Thymus (tissue), 11 donors: ENCODE results near the gene LRRC42. TPM values are rescaled to one million over a fixed set of nuclear protein-coding genes. Genes with fewer than 3 reads are reported as not detected.
"Not testable (repeated sequence)": the region's sequence is repeated elsewhere in the genome, so short reads cannot be mapped to it uniquely, and the experiment has no call there.

Source experiments
- DNase-seq, 9 donors: peaks; one replicate each; pipeline ENCODE4 v3.0.0-alpha.2; 2013; ENCODE audit warnings: low spot score in 9 of 9, low read depth in 6 of 9, missing footprints in 1 of 9
- H3K27ac ChIP-seq, 2 donors: one replicate each; pipeline ENCODE4 v1.5.1; 2013; ENCODE audit warnings: control low read depth in 1 of 2, low read depth in 1 of 2, low read length in 1 of 2, mild to moderate bottlenecking in 1 of 2, moderate library complexity in 1 of 2
- H3K27me3 ChIP-seq, 2 donors: one replicate each; pipeline ENCODE4 v1.5.1; 2013; ENCODE audit warnings: low read length in 1 of 2; ENCODE audit not compliant: control insufficient read depth in 2 of 2, insufficient read depth in 1 of 2
- H3K36me3 ChIP-seq, 2 donors: one replicate each; pipeline ENCODE4 v1.5.1; 2013; ENCODE audit warnings: low read length in 1 of 2, mild to moderate bottlenecking in 1 of 2, moderate library complexity in 1 of 2; ENCODE audit not compliant: control insufficient read depth in 2 of 2, insufficient read depth in 2 of 2
- H3K4me1 ChIP-seq, 2 donors: one replicate each; pipeline ENCODE4 v1.5.1; 2013; ENCODE audit warnings: low read length in 2 of 2; ENCODE audit not compliant: control insufficient read depth in 2 of 2, insufficient read depth in 2 of 2
- H3K4me3 ChIP-seq, 2 donors: one replicate each; pipeline ENCODE4 v1.5.1; 2013; ENCODE audit warnings: low read length in 2 of 2, control low read depth in 1 of 2, mild to moderate bottlenecking in 1 of 2
- H3K9me3 ChIP-seq, 2 donors: one replicate each; pipeline ENCODE4 v1.5.1; 2013; ENCODE audit warnings: low read length in 1 of 2, mild to moderate bottlenecking in 1 of 2; ENCODE audit not compliant: control insufficient read depth in 2 of 2, insufficient read depth in 1 of 2
- WGBS: extraction: QIAGEN DNeasy Blood & Tissue Kit; methylation state at CpG from one replicate; pipeline ENCODE4 v1.1.7; 2013; 5-methylcytosine and 5-hydroxymethylcytosine counted together
- polyA plus RNA-seq: library from polyadenylated mRNA; stranded (reverse); fragments of 200-250 nt; gene quantifications from one replicate; pipeline ENCODE4 v1.2.3, GENCODE V29; 2013
- total RNA-seq: library from RNA; stranded (reverse); fragments of 120-200 nt; gene quantifications from one replicate; pipeline ENCODE4 v1.2.4, GENCODE V29; 2013
- donor health status: healthy.

LRRC42 gene
- total and polyA plus RNA-seq, 2 donors, result 17.5 to 18.7 TPM

DNA sequence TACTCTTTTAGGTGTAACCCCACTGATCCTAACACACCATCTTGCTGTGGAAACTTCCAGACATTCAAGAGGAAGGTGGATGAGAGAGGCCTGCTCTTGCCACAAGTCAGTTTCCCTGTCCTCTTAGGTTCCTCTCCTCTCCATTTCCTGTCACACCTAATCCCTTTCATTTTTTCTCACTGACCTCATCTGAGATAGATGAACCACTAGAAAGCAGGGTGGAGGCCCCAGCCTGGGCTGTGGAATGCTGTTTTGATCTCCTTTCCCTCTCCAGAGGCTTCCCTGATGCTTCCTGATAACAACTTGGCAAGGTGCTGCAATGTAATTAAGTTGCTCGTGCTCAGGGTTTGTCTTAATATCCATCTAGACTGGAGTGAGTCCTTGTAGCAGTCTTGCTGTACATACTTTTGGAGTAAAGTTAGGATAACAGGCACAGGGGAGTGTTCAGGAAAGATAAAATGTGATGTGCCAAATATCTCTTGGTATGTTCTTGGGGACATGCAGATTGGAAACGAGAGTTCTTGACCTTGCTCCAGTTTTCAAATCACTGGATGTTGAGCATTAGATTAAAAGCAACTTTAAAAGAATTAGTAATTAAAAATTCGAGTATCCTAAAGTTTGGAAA lies 11.2 kb downstream of the LRRC42 start:
- Histone ChIP-seq H3K27ac (peak overlapping the region in 1 of 2 donors; percentile 36), H3K4me3 (no peak overlapping the region), H3K4me1 (no peaks in the 10 kb centered on the region), H3K36me3 (peaks cover 11 to 31% of the 10 kb centered on the region in 2 donors), H3K9me3 (no peaks in the 10 kb centered on the region), H3K27me3 (no peaks in the 10 kb centered on the region)
- DNase-seq, result no peak
- WGBS, result 91% methylated on average over 3 of the region's 3 CpGs

DNA sequence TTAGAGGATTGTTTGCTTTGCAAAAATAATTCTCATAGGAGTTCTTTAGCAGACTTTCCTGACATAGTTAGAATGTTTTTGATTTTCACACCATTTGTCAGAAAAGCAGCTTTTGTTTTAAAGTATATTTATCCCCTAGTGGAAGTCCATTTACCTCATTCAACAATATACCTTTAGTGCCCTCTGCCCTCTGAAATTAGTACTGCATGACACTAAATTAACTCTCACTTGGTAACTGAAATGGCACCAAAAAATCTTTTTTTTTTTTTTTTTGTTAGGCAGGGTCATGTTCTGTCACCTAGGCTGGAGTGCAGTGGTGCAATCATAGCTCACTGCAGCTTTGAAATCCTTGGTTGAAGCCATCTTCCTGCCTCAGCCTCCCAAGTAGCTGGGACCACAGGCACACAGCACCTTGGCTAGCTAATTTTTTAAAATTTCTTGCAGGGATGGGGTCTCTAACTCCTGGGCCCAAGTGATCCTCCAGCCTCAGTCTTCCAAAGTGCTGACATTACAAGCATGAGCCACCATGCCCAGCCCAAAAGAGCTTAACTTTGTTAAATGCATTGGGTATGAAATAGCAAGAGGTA lies 13.6 kb downstream of the LRRC42 start:
- Histone ChIP-seq H3K36me3 (peaks cover 26 to 46% of the 10 kb centered on the region in 2 donors), H3K4me1 (no peaks in the 10 kb centered on the region), H3K4me3 (no peak overlapping the region), H3K27ac (no peak overlapping the region), H3K27me3 (no peaks in the 10 kb centered on the region), H3K9me3 (no peaks in the 10 kb centered on the region)
- DNase-seq, result peak in 4 of 9 donors; percentile 14 to 63 (median 28)

GRCh38 chr1:53962395-53962794 lies 16.2 kb downstream of the LRRC42 start:
- Histone ChIP-seq H3K27ac (no peak overlapping the region), H3K4me1 (no peaks in the 10 kb centered on the region), H3K27me3 (no peaks in the 10 kb centered on the region), H3K4me3 (no peak overlapping the region), H3K9me3 (no peaks in the 10 kb centered on the region), H3K36me3 (peaks cover 34 to 49% of the 10 kb centered on the region in 2 donors)
- no peak for DNase-seq
- 98% methylated on average over 4 of the region's 4 CpGs for WGBS

- H3K27me3 ChIP-seq, result no peaks in the 10 kb centered on the region
- no peaks in the 10 kb centered on the region for H3K4me1 ChIP-seq
- H3K9me3 ChIP-seq, result no peaks in the 10 kb centered on the region
- H3K36me3 ChIP-seq, result peaks cover 40 to 52% of the 10 kb centered on the region in 2 donors
- DNase-seq, result no peak
- H3K4me3 ChIP-seq, result no peak overlapping the region
- no peak overlapping the region for H3K27ac ChIP-seq
- WGBS, result over 99% methylated on average over 4 of the region's 4 CpGs
Observed at GRCh38 chr1:53963460-53963859, 17.3 kb downstream of the LRRC42 start.

DNA sequence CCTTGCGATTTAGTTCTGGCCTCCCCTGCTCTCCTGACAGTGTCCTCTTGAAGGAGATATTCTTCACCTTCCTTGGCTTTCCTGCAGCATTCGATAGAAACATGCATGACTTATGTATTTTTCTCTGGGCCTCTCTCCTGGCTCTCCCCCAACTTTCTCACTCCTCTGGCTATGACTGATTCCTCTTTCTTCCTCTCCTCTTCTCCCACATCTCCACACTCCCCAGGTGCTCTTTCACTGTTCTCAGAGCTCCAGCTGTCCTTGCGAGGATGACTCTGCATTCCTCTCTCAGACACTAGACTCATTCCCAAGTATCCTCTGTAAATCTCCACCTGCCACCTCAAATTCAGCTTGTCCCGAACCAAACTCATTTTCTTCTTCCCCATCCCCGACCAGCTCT lies 18.0 kb downstream of the LRRC42 start:
- Histone ChIP-seq H3K27ac (no peak overlapping the region), H3K36me3 (peaks cover 40 to 56% of the 10 kb centered on the region in 2 donors), H3K4me3 (no peak overlapping the region), H3K9me3 (no peaks in the 10 kb centered on the region), H3K4me1 (no peaks in the 10 kb centered on the region), H3K27me3 (no peaks in the 10 kb centered on the region)
- 91% methylated on average over 5 of the region's 5 CpGs for WGBS
- no peak for DNase-seq

DNA sequence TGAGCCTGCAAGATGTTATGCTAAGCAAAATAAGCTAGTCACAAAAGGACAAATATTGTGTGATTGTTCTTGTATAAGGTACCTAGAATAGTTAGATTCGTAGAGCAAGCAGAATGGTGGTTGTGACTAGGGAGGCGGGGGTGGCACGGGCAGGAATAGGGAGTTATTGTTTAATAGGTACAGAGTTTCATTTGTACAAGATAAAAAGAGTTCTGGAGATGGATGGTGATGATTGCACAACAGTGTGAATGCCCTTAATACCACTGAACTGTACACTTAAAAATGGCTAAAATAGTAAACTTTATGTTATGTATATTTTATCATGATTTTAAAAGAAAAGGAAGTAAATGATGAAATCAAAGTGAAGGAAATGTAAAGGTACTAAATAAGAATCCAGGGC lies 20.6 kb downstream of the LRRC42 start:
- Histone ChIP-seq H3K4me1 (no peaks in the 10 kb centered on the region), H3K27ac (no peak overlapping the region), H3K36me3 (peaks cover 39 to 51% of the 10 kb centered on the region in 2 donors), H3K27me3 (no peaks in the 10 kb centered on the region), H3K9me3 (no peaks in the 10 kb centered on the region), H3K4me3 (no peak overlapping the region)
- DNase-seq, result no peak
- 99% methylated on average over 3 of the region's 3 CpGs for WGBS

- H3K27me3 ChIP-seq, result no peaks in the 10 kb centered on the region
- H3K9me3 ChIP-seq, result no peaks in the 10 kb centered on the region
- 98% methylated on average over 7 of the region's 7 CpGs for WGBS
- peaks cover 36 to 45% of the 10 kb centered on the region in 2 donors for H3K36me3 ChIP-seq
- H3K4me3 ChIP-seq, result no peak overlapping the region
- H3K27ac ChIP-seq, result no peak overlapping the region
- DNase-seq, result no peak
- H3K4me1 ChIP-seq, result no peaks in the 10 kb centered on the region
Observed at GRCh38 chr1:53967409-53968124, 21.4 kb downstream of the LRRC42 start.

DNA sequence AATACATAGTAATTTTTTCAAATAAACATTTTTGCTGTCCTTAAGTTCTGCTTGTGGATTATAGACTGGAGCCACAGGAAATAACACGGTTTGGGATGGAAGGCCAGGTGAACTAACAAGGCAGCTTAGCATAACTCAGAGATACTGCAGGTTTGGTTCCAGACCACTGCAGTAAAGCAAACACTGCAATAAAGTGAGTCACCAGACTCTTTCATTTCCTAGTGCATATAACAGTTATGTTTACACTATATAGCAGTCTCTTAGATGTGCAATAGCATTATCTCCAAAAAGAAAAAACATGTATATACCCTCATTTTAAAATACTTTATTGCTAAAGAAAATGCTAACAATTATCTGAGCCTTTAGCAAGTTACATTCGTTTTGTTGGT lies 22.0 kb downstream of the LRRC42 start:
- 95% methylated on average over 2 of the region's 2 CpGs for WGBS
- no peak for DNase-seq
- H3K27me3 ChIP-seq, result no peaks in the 10 kb centered on the region
- H3K4me1 ChIP-seq, result no peaks in the 10 kb centered on the region
- no peak overlapping the region for H3K4me3 ChIP-seq
- no peaks in the 10 kb centered on the region for H3K9me3 ChIP-seq
- peaks cover 32 to 39% of the 10 kb centered on the region in 2 donors for H3K36me3 ChIP-seq
- no peak overlapping the region for H3K27ac ChIP-seq

DNA sequence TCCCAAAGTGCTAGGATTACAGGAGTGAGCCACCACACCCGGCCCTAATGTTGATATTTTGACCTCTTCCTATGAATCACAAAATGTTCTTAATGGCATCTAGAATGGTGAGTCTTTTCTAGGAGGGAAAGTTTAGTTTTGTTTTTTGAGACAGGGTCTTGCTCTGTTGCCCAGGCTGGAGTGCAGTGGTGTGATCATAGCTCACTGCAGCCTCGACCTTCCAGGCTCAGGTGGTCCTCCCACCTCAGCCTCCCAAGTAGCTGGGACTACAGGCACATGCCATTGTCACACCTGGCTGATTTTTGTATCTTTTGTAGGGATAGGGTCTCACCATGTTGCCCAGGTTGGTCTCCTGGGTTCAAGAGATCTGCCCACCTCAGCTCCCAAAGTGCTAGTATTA lies 23.2 kb downstream of the LRRC42 start:
- H3K4me3 ChIP-seq, H3K9me3 ChIP-seq, DNase-seq, H3K4me1 ChIP-seq, H3K27me3 ChIP-seq, H3K27ac ChIP-seq: not testable (repeated sequence)
- WGBS, result 100% methylated on average over 2 of the region's 2 CpGs
- H3K36me3 ChIP-seq, result peaks cover 25 to 28% of the 10 kb centered on the region in 2 donors
